OCI-M2 (cell line): ENCODE measurements around the gene RNASEH2A.
"Not testable (repeated sequence)": the region's sequence is repeated elsewhere in the genome, so short reads cannot be mapped to it uniquely, and the experiment has no call there.

Experiments used
- DNase-seq: peaks from one replicate; lab custom pipeline; 2025; ENCODE audit not compliant: unreplicated experiment; lab: John Stamatoyannopoulos, UW

RNASEH2A gene

DNA sequence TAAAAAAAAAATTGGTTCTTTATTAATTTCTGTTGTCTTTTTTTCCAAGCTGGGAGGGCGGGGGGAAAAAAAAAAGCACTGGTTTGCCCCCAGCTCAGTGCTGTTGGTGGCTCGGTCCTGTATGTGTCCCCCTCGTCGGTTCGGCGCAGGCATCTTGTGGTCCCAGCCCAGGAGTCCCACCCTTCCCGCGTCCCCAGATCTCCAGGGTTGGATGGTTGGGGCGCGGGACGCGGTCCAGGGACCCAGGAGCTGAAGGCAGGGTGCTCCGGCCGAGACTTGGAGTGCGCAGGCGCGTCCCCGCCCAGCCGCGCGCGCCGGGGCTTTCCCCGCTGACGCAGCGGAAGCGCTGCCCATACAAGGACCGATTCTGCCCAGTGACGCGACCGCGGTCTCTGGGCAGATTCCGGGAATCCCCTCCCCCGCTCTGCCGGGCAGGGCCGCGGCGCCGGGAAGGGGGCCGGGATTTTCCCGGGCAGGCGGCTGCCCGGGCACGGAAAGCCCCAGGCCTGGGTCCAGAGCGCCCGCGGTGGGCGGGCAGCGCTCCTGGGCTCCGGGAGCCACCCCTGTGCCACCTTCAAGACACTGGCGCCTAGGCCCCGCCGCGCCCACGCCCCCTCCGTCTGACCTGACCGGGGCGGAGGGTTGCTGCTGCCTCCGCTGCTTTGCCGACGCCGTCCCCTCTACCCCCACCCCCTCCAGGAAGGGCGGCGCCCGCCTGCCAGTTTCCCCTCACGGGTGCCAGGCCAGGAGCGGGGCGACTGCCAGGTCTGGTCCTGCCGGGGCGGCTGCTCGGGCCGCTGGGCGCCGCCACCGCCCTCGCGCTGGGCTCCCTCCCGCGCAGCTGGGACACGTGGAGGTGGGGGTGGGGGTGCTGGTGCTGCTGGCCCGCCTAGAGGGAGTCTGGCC is 12.8 kb upstream of the RNASEH2A start:
- DNase-seq, result no peak

DNA sequence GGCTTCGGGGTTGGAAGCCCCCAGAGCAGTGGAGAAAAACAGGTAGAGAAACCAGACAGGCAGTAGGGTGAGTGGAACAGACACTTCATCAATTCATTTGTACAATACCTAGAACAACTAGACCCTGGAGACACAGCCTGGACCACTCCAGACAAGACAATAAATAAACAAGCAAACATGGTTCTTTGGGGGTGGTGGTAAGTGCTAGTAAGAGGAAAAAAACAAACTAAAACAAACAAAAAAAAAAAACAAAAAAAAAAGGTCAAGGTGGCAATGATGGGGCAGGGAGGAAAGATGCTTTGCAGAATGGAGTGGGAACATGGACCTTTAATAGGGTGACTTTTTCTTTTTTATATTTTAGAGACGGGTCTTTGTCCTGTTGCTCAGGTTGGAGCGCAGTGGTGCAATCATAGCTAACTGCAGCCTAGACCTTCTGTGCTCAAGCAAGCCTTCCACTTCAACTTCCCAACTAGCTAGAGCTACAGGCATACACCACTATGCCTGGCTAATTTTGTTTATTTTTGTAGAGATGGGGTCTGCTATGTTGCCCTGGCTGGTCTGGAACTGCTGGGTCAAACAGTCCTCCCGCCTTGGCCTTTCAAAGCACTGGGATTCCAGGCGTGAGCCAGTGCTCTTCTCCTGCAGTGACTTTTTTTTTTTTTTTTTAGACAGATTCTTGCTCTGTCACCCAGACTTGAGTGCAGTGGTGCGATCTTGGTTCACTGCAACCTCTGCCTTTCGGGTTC is 12.0 kb upstream of the RNASEH2A start:
- DNase-seq, result no peak

DNA sequence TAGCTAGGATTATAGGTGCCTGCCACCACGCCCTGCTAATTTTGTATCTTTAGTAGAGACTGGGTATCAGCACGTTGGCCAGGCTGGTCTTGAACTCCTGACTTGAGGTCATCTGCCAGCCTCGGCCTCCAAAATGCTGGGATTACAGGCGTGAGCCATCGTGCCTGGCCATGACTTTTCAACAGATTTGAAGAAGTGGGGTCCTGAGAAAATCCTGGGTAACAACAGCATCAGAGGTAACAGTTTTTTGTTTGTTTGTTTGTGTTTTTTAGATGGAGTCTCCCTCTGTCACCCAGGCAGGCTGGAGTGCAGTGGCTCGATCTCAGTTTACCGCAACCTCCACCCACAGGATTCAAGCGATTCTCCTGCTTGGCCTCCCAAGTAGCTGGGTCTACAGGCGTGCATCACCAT is 11.4 kb upstream of the RNASEH2A start:
- no peak for DNase-seq

DNA sequence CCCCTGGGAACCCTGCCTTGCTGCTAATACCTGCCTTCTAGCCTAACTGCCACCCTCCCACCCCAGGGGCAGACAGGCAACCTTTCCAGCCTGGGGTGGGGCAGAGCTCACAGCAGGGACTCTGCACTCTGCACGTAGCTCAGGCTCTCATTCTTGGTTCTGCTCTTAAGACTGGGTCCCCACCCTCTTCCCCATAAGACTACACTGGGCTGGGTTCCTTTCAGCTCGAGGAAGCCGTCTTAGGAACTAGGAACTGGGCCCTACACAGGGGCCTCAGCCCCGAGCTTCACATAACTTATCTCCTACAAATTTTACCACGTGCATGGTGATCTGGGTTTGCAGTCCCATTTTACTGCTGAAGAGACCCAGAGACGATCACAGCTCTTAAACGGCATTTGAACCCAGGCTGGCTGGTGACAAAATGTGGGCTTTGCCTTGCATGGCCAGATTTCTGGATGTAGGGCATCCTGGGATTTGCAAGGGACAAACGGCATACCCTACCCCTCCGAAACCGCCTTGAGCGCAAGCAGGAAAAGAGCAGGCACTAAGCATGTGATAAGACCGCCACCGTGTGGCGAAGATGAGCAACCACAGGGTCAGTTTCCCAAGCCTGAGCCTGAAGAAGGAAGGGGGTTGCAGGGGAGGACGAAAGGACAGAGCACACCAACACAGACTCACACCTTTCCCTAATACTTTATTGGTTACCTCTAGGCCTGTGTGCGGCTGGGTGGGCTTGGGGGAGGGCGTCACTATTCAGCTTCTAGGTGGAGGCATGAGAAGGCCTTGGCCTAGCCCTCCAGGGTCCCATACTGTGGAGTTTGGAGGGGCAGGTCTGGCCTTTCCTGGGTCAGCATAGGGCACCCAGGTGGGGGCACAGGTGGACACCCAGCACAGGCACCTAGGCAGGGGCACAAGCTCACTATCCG is 10.0 kb upstream of the RNASEH2A start:
- no peak for DNase-seq

DNA sequence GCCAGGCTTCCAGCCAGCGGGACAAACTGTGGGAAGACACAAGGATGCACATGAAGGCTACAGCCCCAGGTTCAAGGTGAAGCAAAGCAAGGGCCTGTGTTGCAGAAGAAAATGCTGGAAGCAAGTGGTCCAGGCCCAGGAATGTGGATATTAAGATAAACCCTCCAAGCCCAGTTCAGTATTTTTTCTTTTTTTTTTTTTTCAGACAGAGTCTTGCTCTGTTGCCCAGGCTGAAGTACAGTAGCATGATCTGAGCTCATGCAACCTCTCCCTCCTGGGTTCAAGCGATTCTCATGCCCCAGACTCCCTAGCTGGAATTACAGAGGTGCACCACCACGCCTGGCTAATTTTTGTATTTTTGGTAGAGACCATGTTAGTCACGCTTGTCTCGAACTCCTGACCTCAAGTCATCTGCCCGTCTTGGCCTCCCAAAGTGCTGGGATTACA is 9.2 kb upstream of the RNASEH2A start:
- DNase-seq, result no peak

DNA sequence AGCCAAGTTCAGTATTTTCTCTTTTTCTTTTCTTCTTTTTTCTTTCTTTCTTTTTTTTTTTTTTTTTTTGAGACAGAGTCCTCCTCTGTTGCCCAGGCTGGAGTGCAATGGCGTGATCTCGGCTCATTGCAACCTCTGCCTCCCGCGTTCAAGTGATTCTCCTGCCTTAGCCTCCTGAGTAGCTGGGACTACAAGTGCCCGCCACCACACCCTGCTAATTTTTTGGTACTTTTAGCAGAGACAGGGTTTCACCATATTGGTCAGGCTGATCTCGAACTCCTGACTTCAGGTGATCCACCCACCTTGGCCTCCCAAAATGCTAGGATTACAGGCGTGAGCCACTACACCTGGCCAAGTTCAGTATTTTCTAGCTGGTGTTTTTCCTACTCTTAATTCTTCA is 8.8 kb upstream of the RNASEH2A start:
- not testable (repeated sequence) for DNase-seq

DNA sequence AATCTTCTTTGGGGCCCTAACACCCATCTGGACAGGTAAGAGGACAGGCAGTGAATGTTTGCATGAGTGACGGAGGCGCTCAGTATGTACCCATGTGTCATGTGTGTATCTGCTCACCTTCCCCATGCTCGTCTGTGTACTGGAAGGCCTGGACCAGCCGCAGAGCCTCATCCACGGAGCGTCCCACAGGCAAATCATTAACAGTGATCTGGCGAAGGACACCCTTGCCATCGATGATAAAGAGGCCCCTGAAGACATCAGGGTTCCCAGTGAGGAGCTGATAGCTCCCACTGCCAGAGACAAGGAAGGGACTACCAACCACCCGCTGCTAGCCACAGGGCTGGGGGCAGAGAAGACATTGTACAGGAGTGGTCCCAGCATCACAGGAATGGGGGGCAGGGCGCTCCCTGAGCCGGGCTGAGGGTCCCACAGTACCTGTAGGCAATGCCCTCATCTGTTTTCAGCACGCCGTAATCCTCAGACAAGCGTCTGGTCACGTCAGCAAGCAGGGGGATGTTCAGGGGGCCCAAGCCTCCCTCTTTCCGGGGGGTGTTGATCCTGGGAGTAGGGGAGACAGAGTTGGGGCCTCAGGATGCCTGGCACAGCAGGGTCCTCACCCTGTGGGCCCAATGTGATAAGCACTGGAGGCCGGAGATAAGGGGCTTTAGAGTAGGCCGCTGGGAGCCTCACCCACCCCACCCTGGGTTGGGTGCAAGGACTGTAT is 6.5 kb upstream of the RNASEH2A start:
- no peak for DNase-seq

DNA sequence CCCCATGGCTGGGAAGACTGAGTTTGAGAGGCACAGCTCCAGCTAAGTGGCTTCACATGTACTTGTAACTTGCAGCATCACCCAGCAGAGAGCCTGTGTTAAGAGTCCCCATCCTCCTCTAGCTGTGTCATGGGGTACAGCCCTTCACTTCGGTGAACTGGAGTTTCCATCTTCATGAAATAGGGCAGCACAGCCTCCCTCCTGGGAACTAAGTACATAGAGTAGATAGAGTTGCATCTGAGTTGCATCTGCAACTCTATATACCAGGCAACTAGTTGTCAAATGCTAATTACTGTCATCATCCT is 6.0 kb upstream of the RNASEH2A start:
- no peak for DNase-seq

DNA sequence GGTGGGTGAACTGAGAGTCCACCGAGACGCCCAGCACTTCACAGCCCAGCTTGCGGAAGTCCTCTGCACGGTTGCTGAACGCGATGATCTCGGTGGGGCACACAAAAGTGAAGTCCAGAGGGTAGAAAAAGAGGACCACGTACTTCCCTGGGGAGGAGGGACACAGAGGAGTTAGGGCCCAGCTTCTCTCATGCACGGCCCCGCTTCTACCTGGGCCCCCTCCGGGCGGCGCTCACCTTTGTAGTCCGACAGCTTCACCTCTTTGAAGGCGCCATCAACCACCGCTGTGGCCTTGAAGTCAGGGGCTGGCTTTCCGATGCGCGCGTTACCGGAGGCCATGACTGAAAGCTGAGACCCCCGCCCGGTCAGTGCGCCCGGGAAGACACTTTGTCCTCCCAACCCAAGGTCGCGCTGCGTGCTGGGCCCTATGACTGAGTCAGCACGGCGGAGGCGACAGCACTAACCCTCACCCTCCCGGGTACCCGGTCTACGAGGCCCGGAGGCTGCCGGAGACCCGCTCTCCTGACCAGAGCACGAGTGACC is 5.4 kb upstream of the RNASEH2A start:
- DNase-seq, result no peak

DNA sequence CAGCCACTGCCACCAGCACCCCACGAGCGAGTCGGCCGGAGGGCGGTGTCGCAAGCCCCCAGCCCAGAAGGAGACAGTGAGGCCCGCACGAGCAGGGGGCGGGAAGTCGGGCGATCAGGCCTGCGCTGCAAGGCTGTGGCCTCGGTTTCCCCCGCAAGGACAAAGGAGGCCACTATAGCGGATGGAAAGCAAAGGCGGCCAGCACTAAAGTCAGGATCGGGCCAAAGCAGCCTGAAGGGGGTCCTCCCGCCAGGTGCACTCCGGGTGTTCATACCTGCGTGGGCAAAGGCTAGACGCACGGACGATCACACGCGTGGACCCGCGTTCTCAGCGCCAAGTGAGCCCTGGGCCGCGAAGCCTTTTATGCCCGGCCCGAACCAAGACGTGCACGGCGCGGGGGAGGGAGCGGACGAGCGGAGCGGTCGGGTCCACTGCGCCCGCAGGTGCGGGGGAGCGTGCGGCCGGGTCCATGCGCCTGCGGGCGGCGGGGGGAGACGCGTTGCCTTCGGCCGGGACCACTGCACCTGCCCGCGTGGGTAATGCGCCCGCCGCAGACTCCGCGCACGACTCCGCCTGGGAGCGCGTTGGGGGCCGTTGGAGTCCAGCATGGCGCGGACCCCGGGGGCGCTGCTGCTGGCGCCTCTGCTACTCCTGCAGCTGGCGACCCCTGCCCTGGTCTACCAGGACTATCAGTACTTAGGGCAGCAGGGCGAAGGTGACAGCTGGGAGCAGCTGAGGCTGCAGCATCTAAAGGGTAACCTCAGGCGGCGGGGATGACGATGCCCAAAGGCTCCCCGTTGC is 4.7 kb upstream of the RNASEH2A start, which contains the start of the genes PRDX2 and THSD8:
TSS of gene PRDX2 (minus strand) at position 335 of the 801 bp plus-strand sequence. CDS start 539 bp downstream, outside the sequence.
TSS of gene THSD8 (plus strand) at position 604 of the 801 bp plus-strand sequence. CDS start at position 607, 3 bp downstream.
- DNase-seq, result no peak

DNA sequence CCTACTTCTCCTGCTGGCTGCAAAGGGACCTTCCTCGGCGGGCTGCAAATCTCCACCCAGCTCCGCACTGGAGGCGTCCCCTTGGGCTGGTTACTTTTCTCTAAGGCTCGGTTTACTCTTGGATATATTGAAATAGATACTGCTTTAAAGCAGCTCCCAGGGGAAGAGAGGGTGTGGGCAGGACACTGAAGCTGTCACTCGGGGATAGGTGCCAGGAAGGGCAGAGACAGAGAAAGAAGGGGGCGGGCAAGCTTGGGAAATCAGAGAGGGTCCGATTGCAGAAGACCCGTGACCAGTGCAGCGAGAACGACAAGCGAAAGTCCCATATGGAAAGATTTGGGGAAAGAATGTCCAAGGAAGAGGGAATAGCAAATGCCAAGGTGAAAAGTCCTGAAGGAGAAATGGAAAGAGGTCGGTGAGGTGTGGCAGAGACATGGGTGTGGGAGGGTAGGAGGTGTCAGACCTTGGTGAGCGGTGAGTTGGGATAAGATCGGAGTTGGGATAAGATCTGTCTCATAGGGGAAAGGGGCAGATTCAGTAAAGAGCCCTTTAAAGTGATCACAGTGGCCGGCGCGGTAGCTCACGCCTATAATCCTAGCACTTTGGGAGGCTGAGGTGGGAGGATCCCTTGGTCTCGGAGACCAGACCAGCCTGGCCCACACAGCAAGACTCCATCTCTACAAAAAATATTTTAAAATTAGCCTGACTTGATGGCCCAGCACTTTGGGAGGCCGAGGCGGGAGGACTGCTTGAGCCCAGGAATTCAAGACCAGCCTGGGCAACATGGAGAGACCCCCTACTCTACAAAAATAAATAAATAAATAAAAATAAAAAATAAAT is 3.9 kb upstream of the RNASEH2A start:
- no peak for DNase-seq

DNA sequence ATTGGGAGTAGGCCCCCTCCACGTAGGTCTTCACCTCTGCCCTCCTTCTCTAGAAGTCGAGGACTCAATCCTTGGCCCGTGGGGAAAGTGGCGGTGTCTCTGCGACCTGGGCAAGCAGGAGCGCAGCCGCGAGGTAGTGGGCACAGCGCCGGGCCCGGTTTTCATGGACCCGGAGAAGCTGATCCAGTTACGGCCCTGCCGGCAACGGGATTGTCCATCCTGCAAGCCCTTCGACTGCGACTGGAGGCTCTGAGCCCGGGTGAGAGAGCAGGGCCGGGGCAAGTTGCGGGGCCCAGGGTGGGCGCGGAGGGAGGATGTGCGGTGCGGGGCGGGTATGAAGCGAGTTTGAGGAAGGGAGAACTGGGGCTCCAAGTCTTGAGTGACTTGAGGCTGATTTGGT is 2.3 kb upstream of the RNASEH2A start:
- no peak for DNase-seq

DNA sequence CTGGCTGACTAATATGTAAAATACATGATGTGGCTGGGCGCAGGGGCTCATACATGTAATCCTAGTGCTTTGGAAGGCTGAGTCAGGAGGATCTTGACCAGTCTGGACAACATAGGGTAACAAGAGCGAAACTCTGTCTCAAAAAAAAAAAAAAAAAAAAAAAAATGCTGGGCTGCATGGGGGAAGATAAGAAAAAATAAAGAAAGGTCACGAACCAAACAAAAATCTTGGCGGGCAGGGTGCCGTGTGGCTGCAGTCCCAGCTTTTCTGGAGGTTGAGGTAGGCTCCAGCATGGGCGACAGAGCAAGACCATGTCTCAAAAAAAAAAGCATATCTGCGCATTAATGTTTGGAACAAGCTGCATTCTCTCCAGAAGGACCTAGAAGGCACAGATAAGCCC is 8.7 kb downstream of the RNASEH2A start:
- DNase-seq, result no peak

DNA sequence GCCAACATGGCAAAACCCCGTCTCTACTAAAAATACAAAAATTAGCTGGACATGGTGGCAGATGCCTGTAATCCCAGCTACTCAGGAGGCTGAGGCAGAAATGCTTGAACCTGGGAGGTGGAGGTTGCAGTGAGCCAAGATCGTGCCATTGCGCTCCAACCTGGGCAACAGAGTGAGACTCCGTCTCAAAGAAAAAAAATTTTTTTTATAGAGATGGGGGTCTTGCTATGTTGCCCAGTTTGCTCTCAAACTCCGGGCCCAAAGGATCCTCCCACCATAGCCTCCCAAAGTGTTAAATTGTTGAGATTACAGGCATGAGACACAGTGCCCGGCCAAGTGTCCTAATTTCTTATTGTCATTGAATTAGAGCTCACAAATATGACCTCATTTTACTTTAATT is 10.8 kb downstream of the RNASEH2A start:
- not testable (repeated sequence) for DNase-seq

DNA sequence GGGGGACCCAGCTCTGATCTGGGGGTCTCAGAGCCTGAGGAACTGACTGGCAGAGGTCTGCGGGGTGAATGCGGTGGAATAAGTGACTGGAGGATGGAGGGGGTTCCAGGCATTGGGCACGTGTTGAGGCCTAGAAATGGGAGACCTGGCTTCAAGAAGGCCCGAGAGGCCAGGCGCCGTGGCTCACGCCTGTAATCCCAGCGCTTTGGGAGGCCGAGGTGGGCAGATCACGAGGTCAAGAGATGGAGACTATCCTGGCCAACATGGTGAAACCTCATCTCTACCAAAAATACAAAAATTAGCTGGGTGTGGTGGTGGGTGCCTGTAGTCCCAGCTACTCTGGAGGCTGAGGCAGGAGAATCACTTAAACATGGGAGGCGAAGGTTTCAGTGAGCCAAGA is 11.4 kb downstream of the RNASEH2A start:
- not testable (repeated sequence) for DNase-seq

DNA sequence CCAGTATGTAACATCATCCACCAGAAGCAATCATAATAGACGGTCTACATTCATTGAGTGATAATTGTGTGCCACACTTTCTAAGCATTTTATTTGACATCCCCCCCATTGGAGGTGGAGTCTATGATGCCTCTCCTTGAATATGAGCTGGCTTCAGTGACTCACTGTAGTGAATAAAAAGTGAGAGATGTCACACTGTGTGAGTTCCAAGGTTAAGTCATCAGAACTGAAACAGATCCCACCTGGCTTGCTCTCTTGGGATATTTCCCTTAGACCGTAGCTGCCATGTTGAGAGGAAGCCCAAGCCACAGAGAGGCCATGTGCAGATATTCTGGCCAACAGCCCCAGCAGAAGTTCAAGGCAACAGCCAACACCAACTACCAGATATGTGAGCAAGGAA is 15.4 kb downstream of the RNASEH2A start:
- DNase-seq, result no peak

DNA sequence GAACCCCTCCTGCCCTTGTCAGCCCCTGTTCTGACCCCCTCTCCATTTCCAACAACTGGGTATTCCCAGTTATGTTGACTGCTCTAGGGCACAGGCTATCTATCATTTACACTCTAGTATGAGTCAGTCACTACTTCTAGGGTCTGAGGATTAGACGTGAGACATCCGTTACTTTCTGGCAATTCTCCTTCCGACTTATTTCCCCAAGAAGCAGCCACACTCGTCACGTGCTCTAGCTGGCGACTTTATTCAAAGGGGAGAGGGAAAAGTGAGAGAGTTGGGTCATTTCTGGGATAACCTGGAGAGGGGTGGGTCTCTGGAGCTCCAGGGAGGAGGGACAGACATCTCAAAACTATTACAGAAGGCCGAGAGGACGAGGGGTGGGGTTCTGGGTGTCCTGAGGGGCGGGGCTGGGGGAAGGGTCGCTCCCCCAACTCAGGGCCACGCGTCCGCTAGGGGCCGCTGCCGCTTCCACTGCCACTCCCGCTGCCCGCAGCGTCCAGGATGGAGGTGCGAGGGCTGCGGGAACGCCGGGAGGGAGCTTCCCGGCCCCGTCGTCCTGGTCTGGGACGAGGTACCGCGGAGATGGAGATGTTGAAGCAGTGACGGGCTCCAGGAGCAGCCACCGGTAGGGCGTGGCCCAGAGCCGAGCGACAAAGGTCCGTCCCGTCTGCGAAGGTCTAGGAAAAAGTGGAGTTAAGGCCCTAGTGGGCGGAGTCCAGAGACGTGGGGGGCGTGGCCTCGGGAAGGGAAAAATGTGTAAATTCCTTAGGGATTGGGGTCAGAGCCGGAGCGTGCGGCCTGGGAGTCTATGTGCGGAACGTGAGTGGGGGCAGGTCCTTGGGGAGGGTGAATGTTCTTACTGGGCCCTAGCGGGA is 19.1 kb downstream of the RNASEH2A start:
- no peak for DNase-seq
